ENCODE data around the gene ARHGEF3. TPM values are rescaled to one million over a fixed set of nuclear protein-coding genes. Genes with fewer than 3 reads are reported as not detected.

ARHGEF3 gene
- total RNA-seq, 4 donors from 2014 or later: 9.0 to 14.7 (median 11.7) TPM

GRCh38 chr3:56772952-56773938, 28.5 kb downstream of the ARHGEF3 start:
- no peaks in the 10 kb centered on the region for H3K9me3 ChIP-seq
- H3K36me3 ChIP-seq: peaks cover 0 to 31% (median 14%) of the 10 kb centered on the region in 4 donors
- DNase-seq (ENCODE audit: extremely low spot score): no peak
- TF ChIP-seq POLR2A (IDR thresholded peaks at IDR 0.05; ENCODE audit: low read depth) (no peak), EP300 (IDR thresholded peaks at IDR 0.05) (no peak), CTCF (IDR thresholded peaks at IDR 0.05) (no peak), POLR2AphosphoS5 (IDR thresholded peaks at IDR 0.05) (no peak)
- WGBS: 88% methylated on average over 16 of the region's 16 CpGs
- H3K4me1 ChIP-seq: peaks cover 22 to 58% (median 26%) of the 10 kb centered on the region in 4 donors
- intact Hi-C loops (cut with DNase I): no loop called here
- no peaks in the 10 kb centered on the region for H3K27me3 ChIP-seq
- no peak overlapping the region for H3K4me3 ChIP-seq
- no peak overlapping the region for H3K27ac ChIP-seq (replicated peaks in 1 of 4)

DNA sequence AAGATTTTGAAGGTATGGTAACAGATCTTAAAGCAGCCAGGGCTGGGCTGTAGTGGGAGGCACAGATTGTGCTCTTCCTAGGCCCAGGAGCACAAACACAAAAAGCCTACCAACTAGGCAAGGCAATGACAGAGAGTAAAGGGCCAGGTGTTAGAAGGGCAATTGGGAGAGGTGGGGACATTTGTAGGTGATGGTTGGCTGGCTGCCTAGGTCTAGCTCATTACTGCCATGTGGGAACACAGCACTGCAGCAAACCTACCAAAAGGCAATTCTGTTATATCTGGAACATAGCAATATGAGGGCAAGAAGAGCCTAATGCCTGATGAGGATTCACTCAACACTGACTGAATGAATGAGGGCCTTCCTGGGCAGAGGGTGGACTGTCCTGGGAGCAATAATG, 30.4 kb downstream of the ARHGEF3 start:
- Histone ChIP-seq H3K4me1 (peaks cover 12 to 47% (median 19%) of the 10 kb centered on the region in 4 donors), H3K36me3 (peaks cover 0 to 34% (median 14%) of the 10 kb centered on the region in 4 donors), H3K9me3 (no peaks in the 10 kb centered on the region), H3K27ac (replicated peaks in 1 of 4) (no peak overlapping the region), H3K27me3 (no peaks in the 10 kb centered on the region), H3K4me3 (no peak overlapping the region)
- no peak for DNase-seq (ENCODE audit: extremely low spot score)
- intact Hi-C loops (cut with DNase I): no loop called here
- no peak for TF ChIP-seq POLR2A (IDR thresholded peaks at IDR 0.05; ENCODE audit: low read depth)
- TF ChIP-seq EP300 (IDR thresholded peaks at IDR 0.05): no peak
- TF ChIP-seq POLR2AphosphoS5 (IDR thresholded peaks at IDR 0.05): no peak
- no peak for TF ChIP-seq CTCF (IDR thresholded peaks at IDR 0.05)

- intact Hi-C loops (cut with DNase I): no loop called here
- Histone ChIP-seq H3K4me3 (no peak overlapping the region), H3K9me3 (no peaks in the 10 kb centered on the region), H3K27ac (replicated peaks in 1 of 4) (no peak overlapping the region), H3K36me3 (peaks cover 0 to 34% (median 14%) of the 10 kb centered on the region in 4 donors), H3K4me1 (peaks cover 4 to 41% (median 6%) of the 10 kb centered on the region in 4 donors), H3K27me3 (no peaks in the 10 kb centered on the region)
- TF ChIP-seq CTCF (IDR thresholded peaks at IDR 0.05) (no peak), EP300 (IDR thresholded peaks at IDR 0.05) (no peak), POLR2A (IDR thresholded peaks at IDR 0.05; ENCODE audit: low read depth) (no peak), POLR2AphosphoS5 (IDR thresholded peaks at IDR 0.05) (no peak)
- no peak for DNase-seq (ENCODE audit: extremely low spot score)
- WGBS: 81% methylated on average over 7 of the region's 7 CpGs
Observed at GRCh38 chr3:56769116-56769707, 32.5 kb downstream of the ARHGEF3 start.

DNA sequence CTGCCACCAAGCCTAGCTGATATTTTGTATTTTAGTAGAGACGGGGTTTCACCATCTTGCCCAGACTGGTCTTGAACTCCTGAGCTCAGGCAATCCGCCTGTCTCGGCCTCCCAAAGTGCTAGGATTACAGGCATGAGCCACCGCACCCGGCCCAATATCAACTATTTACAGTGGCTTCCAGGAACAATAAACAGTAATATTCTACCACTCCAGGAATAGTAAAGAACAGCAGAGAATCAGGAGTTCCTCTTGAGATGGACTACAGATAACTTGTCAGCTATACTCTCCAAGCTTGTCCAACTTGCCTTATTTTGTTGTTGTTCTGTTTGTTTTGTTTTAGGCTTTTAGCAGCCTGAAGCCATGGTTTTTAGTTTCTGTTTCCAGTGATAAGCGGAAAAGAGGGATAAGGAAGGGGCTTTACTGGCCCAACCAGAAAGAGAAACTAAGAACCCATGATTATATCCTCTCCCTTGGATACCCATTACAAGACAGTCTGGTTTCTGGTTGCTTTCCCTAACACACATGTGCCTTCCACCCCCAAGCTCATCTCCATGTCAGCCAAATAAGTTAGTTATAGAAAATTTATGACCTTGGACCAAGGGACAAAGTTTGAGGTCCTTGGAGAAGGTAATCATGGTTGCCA, 36.7 kb downstream of the ARHGEF3 start:
- DNase-seq (ENCODE audit: extremely low spot score): no peak
- H3K4me1 ChIP-seq: peaks cover 10 to 30% (median 12%) of the 10 kb centered on the region in 4 donors

More for the DNA sequence above, 36.7 kb downstream of the ARHGEF3 start:
- H3K27ac ChIP-seq (replicated peaks in 1 of 4): no peak overlapping the region
- no peaks in the 10 kb centered on the region for H3K9me3 ChIP-seq
- no peak for TF ChIP-seq POLR2A (IDR thresholded peaks at IDR 0.05; ENCODE audit: low read depth)
- no peak for TF ChIP-seq CTCF (IDR thresholded peaks at IDR 0.05)
- no peak for TF ChIP-seq POLR2AphosphoS5 (IDR thresholded peaks at IDR 0.05)
- no peak for TF ChIP-seq EP300 (IDR thresholded peaks at IDR 0.05)
- intact Hi-C loops (cut with DNase I): no loop called here
- H3K36me3 ChIP-seq: peaks cover 0 to 3% (median 0%) of the 10 kb centered on the region in 4 donors
- H3K4me3 ChIP-seq: no peak overlapping the region
- H3K27me3 ChIP-seq: no peaks in the 10 kb centered on the region
- 91% methylated on average over 6 of the region's 6 CpGs for WGBS
